Superior temporal gyrus (tissue), 1 donor: Measurements from ENCODE around the gene GRK5.

Experiments used
- DNase-seq: peaks from one replicate; pipeline ENCODE4 v3.0.0-alpha.2; 2016; ENCODE audit errors: extremely low spot score

GRK5 gene

DNA sequence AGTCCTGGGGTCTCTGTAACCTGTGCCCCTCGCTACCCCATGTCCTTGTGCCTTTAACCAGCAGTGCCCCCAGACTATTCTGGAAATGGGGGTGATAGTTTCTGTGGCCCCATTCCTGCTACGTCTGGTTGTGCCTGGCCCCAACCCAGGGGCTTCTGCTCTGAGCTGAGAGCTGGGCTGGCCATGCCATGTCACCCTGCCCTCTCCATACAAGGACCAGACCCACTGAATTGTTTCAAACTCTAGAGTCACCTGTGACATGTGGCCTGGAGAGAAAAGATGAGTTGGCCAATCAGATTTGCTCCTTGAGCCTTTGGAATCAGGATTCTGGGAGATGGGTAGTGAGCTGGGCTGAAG is 108.6 kb downstream of the GRK5 start:
- DNase-seq: no peak

GRCh38 chr10:119316729-119317097 is 109.3 kb downstream of the GRK5 start:
- DNase-seq: no peak

DNA sequence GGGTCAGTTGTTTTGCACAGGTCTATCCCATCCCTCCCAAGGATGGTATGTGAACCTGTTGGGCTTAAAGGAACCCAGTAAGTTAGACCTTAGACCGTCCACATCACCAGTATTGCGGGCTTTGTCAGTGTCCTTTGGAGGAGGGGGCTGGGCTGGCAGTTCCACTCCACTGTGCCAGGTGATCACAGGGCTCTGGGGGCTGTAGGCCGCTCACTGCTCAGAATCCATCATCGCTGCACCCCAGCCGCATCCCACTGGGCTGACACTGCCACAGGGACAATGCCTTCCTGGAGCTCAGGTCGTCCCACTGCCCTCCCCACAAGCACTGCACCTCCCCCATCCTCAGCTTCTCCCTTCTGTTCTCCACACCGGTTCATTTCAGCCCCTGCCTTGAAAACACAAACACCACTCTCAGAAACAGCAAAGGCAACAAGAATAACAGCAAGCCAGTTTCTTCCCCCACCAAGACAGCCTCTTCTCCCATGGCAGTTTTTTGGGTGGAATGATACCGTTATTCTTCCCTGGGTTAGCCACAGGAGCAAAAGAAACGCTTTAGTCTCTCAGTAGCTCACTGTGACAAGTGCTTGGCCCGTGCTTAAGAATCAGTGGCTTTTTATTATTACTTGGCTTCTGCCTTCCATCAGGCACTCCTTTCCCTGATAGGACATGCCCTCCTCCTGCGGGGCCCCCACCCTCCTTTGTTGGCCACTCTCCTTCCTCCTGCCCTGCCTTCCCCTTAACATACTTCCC is 111.2 kb downstream of the GRK5 start:
- DNase-seq: no peak

- DNase-seq: no peak
These were observed 112.0 kb downstream of the GRK5 start for GRCh38 chr10:119319161-119319919.

- no peak for DNase-seq
These were observed 112.5 kb downstream of the GRK5 start for GRCh38 chr10:119319920-119320258.

- DNase-seq: no peak
These were observed 113.6 kb downstream of the GRK5 start for GRCh38 chr10:119320981-119321380.

DNA sequence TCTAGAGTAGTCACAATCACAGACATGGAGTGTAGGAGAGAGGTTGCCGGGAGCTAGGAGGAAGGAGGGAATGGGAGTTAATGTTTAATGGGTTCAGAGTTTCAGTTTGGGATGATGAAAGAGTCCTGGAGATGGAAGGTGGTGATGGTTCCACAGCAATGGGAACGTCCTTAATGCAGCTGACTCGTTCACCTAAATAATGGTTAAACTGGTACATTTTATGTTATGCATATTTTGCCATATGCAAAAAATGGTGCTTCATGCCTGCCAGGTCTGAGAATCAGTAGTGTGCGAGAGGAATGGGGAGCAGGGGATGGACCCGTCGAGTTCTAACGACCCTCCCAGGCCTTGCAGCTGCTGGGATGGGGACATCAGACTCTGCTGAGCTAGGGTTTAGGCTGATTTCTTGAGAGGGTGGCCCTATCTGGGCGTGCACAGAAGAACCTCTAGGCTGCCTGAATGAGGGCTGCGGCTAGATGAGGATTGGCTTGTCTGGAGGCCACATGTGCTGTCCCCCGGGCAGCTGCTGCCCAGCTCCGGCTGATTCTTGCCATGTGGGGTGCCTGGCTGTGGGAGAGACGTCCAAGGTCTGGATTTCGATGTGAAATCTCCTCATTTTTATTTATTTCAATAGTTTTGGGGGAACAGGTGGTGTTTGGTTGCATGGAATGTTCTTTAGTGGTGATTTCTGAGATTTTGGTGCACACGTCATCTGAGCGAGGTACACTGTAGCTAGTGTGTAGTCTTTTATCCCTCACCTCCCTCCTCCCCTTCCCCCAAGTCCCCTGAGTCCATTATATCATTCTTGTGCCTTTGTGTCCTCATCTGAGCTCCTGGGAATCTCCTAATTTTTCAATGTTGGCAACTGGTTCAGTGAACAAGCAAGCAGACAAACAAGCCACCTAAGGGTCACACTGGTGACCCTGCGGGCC is 116.0 kb downstream of the GRK5 start:
- DNase-seq: no peak

GRCh38 chr10:119325131-119325530 is 117.8 kb downstream of the GRK5 start:
- DNase-seq: no peak

GRCh38 chr10:119326167-119326566 is 118.8 kb downstream of the GRK5 start:
- no peak for DNase-seq

- no peak for DNase-seq
These were observed 119.8 kb downstream of the GRK5 start for GRCh38 chr10:119327096-119327745.

GRCh38 chr10:119328223-119328622 is 120.9 kb downstream of the GRK5 start:
- DNase-seq: no peak

GRCh38 chr10:119330342-119330741 is 123.0 kb downstream of the GRK5 start:
- no peak for DNase-seq

GRCh38 chr10:119331061-119331460 is 123.7 kb downstream of the GRK5 start:
- no peak for DNase-seq

- DNase-seq: no peak
These were observed 125.9 kb downstream of the GRK5 start for GRCh38 chr10:119333146-119333792.

DNA sequence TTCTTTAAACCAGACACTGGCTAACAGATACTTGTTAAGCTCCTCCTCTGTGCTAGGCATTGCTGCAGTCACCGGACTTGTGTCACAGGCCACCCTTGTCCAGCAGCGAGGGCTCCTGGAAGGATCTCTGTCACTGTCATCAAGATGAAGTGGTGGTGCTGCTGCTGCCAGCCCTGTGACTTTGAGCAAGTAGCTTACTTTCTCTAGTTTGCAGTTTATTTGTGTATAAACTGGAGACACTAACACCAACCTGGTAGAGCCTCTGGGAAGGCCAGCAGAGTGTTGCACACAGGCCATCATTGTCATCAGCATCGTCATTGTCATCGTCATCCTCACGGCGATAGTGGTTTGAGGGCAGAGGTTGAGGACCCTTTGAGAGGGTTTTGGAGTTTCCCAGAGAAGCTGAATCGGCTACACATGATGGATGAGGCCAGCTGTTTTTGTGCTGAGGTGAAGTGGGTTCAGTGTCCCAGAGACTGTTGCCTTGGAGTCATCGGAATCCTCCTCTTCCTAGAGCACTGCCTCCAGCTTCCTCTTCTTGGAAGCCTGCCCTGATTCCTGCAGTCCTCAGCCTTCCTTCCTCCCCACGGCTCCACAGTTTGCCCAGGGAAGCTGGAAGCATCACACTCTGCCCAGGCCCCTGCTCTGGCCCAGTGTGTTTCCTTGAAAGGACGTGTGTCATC is 128.4 kb downstream of the GRK5 start:
- no peak for DNase-seq

DNA sequence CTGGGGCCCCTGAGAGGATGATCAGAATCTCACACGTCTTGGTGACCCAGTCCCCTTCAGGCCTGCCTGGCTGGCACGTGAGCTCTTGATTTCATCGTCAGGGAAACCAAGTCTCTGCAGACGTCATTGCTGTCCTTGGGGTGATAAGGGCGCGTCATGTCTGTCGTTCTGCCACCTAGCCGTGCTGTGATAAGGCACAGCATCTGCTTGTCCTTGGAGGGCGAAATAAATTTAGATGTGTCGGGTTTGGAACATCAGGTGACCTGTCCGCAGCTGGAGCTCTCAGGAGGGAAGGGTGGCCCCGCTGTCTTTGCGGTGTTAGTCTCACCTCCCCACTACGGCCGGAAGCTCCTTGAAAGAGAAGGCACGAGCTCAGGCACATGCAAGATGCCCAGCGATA is 129.2 kb downstream of the GRK5 start:
- no peak for DNase-seq

DNA sequence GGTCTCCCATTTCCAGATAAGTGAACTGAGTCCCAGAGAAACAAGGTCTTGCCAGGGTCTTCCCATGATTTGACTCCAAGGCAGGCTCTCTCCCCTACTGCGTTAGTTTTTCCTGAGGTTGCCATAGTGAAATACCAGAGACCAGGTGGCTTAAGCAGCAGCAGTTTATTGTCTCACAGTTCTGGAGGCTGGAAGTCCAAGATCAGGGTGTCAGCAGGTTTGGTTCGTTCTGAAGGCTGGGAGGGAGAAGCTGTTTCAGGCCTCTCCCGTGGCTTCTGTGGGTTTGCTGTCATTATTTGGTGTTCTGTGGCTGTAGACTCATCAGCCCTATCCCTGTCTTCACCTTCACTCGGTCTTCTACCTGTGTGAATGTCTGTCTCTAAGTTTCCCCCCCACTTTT is 129.9 kb downstream of the GRK5 start:
- no peak for DNase-seq

DNA sequence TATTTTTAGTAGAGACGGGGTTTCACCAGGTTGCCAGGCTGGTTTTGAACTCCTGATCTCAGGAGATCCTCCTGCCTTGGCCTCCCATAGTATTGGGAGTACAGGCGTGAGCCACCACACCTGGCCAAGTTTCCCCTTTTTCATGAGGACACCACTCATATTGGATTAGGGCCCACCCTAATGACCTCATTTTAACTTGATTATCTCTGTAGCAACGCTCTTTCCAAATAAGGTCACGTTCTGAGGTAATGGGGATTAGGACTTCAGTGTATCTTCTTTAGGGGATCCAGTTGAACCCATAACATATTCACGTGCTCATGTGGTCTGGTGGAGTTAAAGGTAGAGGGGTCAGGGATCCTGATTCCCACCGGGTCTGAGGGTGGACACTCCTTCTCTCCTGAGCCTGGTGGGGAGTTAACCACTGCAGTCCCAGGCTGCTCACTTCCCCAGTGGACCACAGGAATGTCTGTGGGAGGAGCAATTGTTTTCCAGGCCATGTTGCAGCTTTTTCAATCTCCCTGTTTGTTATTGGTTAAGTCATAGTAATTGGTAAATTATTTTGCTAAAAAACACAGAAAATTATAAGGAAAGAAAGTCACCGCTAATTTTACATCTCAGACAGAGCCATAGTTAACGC is 130.5 kb downstream of the GRK5 start:
- DNase-seq: no peak

GRCh38 chr10:119339109-119339508 is 131.7 kb downstream of the GRK5 start:
- DNase-seq: no peak

- DNase-seq: no peak
These were observed 133.6 kb downstream of the GRK5 start for GRCh38 chr10:119340893-119341458.
